ENCODE results near the gene LAPTM5.

Gene LAPTM5

GRCh38 chr1:30777060-30777903 is 19.7 kb upstream of the LAPTM5 start:
- no peak for TF ChIP-seq ZFP3 (tag by site-specific recombination; IDR thresholded peaks at IDR 0.05; ENCODE audit: low read depth)
- no peak for TF ChIP-seq BCL11A (tag by site-specific recombination; IDR thresholded peaks at IDR 0.05; ENCODE audit: low read depth)
- no peak for TF ChIP-seq ZNF600 (tag by site-specific recombination; IDR thresholded peaks at IDR 0.05)
- TF ChIP-seq ZNF280C (tag by site-specific recombination; IDR thresholded peaks at IDR 0.05) = no peak
- TF ChIP-seq ZNF423 (tag by site-specific recombination; IDR thresholded peaks at IDR 0.05) = no peak
- no peak for TF ChIP-seq KLF16 (tag by site-specific recombination; IDR thresholded peaks at IDR 0.05)
- no peak for TF ChIP-seq ZNF138 (tag by site-specific recombination; IDR thresholded peaks at IDR 0.05; ENCODE audit: borderline replicate concordance)
- TF ChIP-seq ZNF510 (tag by site-specific recombination; IDR thresholded peaks at IDR 0.05; ENCODE audit: insufficient replicate concordance) = no peak
- TF ChIP-seq ZBTB6 (tag by site-specific recombination; IDR thresholded peaks at IDR 0.05) = no peak
- TF ChIP-seq GLI4 (tag by site-specific recombination; IDR thresholded peaks at IDR 0.05) = no peak
- TF ChIP-seq ZBTB44 (tag by site-specific recombination; IDR thresholded peaks at IDR 0.05) = no peak
- TF ChIP-seq, protein P1, sequence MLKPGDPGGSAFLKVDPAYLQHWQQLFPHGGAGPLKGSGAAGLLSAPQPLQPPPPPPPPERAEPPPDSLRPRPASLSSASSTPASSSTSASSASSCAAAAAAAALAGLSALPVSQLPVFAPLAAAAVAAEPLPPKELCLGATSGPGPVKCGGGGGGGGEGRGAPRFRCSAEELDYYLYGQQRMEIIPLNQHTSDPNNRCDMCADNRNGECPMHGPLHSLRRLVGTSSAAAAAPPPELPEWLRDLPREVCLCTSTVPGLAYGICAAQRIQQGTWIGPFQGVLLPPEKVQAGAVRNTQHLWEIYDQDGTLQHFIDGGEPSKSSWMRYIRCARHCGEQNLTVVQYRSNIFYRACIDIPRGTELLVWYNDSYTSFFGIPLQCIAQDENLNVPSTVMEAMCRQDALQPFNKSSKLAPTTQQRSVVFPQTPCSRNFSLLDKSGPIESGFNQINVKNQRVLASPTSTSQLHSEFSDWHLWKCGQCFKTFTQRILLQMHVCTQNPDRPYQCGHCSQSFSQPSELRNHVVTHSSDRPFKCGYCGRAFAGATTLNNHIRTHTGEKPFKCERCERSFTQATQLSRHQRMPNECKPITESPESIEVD (tag by site-specific recombination; IDR thresholded peaks at IDR 0.05) = no peak
- TF ChIP-seq MZF1 (tag by site-specific recombination; IDR thresholded peaks at IDR 0.05; ENCODE audit: borderline replicate concordance) = no peak
- TF ChIP-seq ZNF184 (tag by site-specific recombination; IDR thresholded peaks at IDR 0.05) = no peak
- TF ChIP-seq GLIS1 (tag by site-specific recombination; IDR thresholded peaks at IDR 0.05) = no peak
- TF ChIP-seq ZNF266 (tag by site-specific recombination; IDR thresholded peaks at IDR 0.05; ENCODE audit: low read depth) = no peak
- TF ChIP-seq ZNF837 (tag by site-specific recombination; IDR thresholded peaks at IDR 0.05) = no peak
- TF ChIP-seq KLF1 (tag by site-specific recombination; IDR thresholded peaks at IDR 0.05) = no peak
- TF ChIP-seq ZNF707 (tag by site-specific recombination; IDR thresholded peaks at IDR 0.05) = no peak
- TF ChIP-seq, protein P2, sequence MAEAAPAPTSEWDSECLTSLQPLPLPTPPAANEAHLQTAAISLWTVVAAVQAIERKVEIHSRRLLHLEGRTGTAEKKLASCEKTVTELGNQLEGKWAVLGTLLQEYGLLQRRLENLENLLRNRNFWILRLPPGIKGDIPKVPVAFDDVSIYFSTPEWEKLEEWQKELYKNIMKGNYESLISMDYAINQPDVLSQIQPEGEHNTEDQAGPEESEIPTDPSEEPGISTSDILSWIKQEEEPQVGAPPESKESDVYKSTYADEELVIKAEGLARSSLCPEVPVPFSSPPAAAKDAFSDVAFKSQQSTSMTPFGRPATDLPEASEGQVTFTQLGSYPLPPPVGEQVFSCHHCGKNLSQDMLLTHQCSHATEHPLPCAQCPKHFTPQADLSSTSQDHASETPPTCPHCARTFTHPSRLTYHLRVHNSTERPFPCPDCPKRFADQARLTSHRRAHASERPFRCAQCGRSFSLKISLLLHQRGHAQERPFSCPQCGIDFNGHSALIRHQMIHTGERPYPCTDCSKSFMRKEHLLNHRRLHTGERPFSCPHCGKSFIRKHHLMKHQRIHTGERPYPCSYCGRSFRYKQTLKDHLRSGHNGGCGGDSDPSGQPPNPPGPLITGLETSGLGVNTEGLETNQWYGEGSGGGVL (tag by site-specific recombination; IDR thresholded peaks at IDR 0.05) = no peak
- ChIA-PET POLR2A (no interaction called here), CTCF (interaction anchor here (1.2 to 10.5 kb wide), 4 partner anchors 9 to 135 kb away, joined by 5 to 374 read pairs (median 121); partner anchors contain the start of gene MATN1)
- H3K9me3 ChIP-seq (ENCODE audit: control insufficient read depth, insufficient read depth, low read depth, low read length) = no peaks in the 10 kb centered on the region
- no peak overlapping the region for H3K4me3 ChIP-seq (ENCODE audit: low read depth, low read length)
- H3K27ac ChIP-seq (ENCODE audit: extremely low read depth, low read depth, low read length) = no peak overlapping the region
- no peaks in the 10 kb centered on the region for H3K36me3 ChIP-seq (ENCODE audit: control insufficient read depth in 2 of 2, insufficient read depth in 1 of 2, low read length in 2 of 2)
- H3K4me1 ChIP-seq (ENCODE audit: control insufficient read depth, insufficient read depth, low read length) = no peaks in the 10 kb centered on the region

All from HEK293 (cell line).